Liver (tissue), 3 donors: ENCODE measurements around the gene WRAP73.

Experiments
- GABPA ChIP-seq, 2 donors: IDR thresholded peaks in 1 of 2; conservative IDR thresholded peaks in 1 of 2; 2 replicates each; pipeline ENCODE4 v1.6.1; 2016; ENCODE audit warnings: antibody characterized with exemption in 2 of 2, mild to moderate bottlenecking in 1 of 2, moderate library complexity in 1 of 2
- HNF4G ChIP-seq: IDR thresholded peaks from 2 replicates; pipeline ENCODE4 v1.6.1; 2016; ENCODE audit warnings: antibody characterized with exemption
- JUND ChIP-seq, 2 donors: IDR thresholded peaks; 2 replicates each; pipeline ENCODE4 v1.6.1; 2016; ENCODE audit warnings: antibody characterized with exemption in 2 of 2
- RAD21 ChIP-seq, 2 donors: IDR thresholded peaks; 2 replicates each; pipeline ENCODE4 v1.6.1; 2016; ENCODE audit warnings: antibody characterized with exemption in 2 of 2, mild to moderate bottlenecking in 2 of 2
- RXRA ChIP-seq, 2 donors: IDR thresholded peaks; 2 replicates each; pipeline ENCODE4 v1.6.1; 2017 to 2018; ENCODE audit warnings: antibody characterized with exemption in 2 of 2, mild to moderate bottlenecking in 1 of 2
- SP1 ChIP-seq: IDR thresholded peaks from 2 replicates; pipeline ENCODE4 v1.6.1; 2018; ENCODE audit warnings: antibody characterized with exemption, mild to moderate bottlenecking
- TAF1 ChIP-seq: conservative IDR thresholded peaks from 2 replicates; pipeline ENCODE4 v1.6.1; 2016; ENCODE audit warnings: antibody characterized with exemption, mild to moderate bottlenecking
- TF ChIP-seq, protein P1 (sequence below): fragments of 150-350 bp; IDR thresholded peaks from 2 replicates; pipeline ENCODE4 v1.5.1; 2017; ENCODE audit warnings: improper control_type of control experiment, low read depth, low read length; ENCODE audit not compliant: missing input control
- TF ChIP-seq, protein P2 (sequence below): IDR thresholded peaks from 2 replicates; pipeline ENCODE4 v1.6.1; 2016; ENCODE audit warnings: antibody characterized with exemption
- TF ChIP-seq, protein P3 (sequence below): IDR thresholded peaks from 2 replicates; pipeline ENCODE4 v1.6.1; 2016; ENCODE audit warnings: antibody characterized with exemption, mild to moderate bottlenecking
- donor health status: healthy.
- donor health status: healthy.

- TF ChIP-seq, protein P1, sequence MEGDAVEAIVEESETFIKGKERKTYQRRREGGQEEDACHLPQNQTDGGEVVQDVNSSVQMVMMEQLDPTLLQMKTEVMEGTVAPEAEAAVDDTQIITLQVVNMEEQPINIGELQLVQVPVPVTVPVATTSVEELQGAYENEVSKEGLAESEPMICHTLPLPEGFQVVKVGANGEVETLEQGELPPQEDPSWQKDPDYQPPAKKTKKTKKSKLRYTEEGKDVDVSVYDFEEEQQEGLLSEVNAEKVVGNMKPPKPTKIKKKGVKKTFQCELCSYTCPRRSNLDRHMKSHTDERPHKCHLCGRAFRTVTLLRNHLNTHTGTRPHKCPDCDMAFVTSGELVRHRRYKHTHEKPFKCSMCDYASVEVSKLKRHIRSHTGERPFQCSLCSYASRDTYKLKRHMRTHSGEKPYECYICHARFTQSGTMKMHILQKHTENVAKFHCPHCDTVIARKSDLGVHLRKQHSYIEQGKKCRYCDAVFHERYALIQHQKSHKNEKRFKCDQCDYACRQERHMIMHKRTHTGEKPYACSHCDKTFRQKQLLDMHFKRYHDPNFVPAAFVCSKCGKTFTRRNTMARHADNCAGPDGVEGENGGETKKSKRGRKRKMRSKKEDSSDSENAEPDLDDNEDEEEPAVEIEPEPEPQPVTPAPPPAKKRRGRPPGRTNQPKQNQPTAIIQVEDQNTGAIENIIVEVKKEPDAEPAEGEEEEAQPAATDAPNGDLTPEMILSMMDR = no peak
- TF ChIP-seq RXRA (IDR thresholded peaks at IDR 0.05) (no peak), RAD21 (IDR thresholded peaks at IDR 0.05) (no peak), TAF1 (no peak), GABPA (IDR thresholded peaks at IDR 0.05 in 1 of 2, conservative IDR thresholded peaks at IDR 0.05 in 1 of 2) (no peak), HNF4G (no peak), JUND (IDR thresholded peaks at IDR 0.05) (no peak), SP1 (no peak)
- TF ChIP-seq, protein P2, sequence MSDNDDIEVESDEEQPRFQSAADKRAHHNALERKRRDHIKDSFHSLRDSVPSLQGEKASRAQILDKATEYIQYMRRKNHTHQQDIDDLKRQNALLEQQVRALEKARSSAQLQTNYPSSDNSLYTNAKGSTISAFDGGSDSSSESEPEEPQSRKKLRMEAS = no peak
- TF ChIP-seq, protein P3, sequence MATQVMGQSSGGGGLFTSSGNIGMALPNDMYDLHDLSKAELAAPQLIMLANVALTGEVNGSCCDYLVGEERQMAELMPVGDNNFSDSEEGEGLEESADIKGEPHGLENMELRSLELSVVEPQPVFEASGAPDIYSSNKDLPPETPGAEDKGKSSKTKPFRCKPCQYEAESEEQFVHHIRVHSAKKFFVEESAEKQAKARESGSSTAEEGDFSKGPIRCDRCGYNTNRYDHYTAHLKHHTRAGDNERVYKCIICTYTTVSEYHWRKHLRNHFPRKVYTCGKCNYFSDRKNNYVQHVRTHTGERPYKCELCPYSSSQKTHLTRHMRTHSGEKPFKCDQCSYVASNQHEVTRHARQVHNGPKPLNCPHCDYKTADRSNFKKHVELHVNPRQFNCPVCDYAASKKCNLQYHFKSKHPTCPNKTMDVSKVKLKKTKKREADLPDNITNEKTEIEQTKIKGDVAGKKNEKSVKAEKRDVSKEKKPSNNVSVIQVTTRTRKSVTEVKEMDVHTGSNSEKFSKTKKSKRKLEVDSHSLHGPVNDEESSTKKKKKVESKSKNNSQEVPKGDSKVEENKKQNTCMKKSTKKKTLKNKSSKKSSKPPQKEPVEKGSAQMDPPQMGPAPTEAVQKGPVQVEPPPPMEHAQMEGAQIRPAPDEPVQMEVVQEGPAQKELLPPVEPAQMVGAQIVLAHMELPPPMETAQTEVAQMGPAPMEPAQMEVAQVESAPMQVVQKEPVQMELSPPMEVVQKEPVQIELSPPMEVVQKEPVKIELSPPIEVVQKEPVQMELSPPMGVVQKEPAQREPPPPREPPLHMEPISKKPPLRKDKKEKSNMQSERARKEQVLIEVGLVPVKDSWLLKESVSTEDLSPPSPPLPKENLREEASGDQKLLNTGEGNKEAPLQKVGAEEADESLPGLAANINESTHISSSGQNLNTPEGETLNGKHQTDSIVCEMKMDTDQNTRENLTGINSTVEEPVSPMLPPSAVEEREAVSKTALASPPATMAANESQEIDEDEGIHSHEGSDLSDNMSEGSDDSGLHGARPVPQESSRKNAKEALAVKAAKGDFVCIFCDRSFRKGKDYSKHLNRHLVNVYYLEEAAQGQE = no peak
These were observed 13.4 kb downstream of the WRAP73 start for GRCh38 chr1:3636531-3636930.
